RWPE1 (cell line): ENCODE data around the gene SHKBP1.
"Not testable (repeated sequence)": the region's sequence is repeated elsewhere in the genome, so short reads cannot be mapped to it uniquely, and the experiment has no call there.

Source experiments
- CTCF ChIA-PET: fragments of 350-600 bp; sonication (Branson Sonifier 250); formaldehyde crosslinking; extraction: SDS; loops from one replicate; lab custom pipeline; 2021; lab: Yijun Ruan, JAX
- POLR2A ChIA-PET: fragments of 400-600 bp; formaldehyde crosslinking; extraction: SDS; loops from one replicate; lab custom pipeline; 2020; ENCODE audit warnings: antibody characterized with exemption; ENCODE audit not compliant: low non-redundant PET; lab: Yijun Ruan, JAX
- DNase-seq: peaks from one replicate; pipeline ENCODE4 v3.0.0; 2012; ENCODE audit warnings: low spot score
- H3K27ac ChIP-seq: fragments of 450-650 bp; 2 replicates; pipeline ENCODE4 v1.5.1; 2017
- CTCF ChIP-seq: fragments of 450-650 bp; conservative IDR thresholded peaks from 2 replicates; pipeline ENCODE4 v1.5.1; 2017; ENCODE audit warnings: low read depth, mild to moderate bottlenecking

The SHKBP1 gene

GRCh38 chr19:40556953-40557530 is 19.6 kb upstream of the SHKBP1 start:
- ChIA-PET POLR2A (no interaction called here), CTCF (interaction anchor here (0.9 to 1.4 kb wide), 2 partner anchors 36 to 46 kb away, joined by 3 read pairs; no protein-coding TSS in a partner anchor)
- DNase-seq: no peak
- no peak overlapping the region for H3K27ac ChIP-seq
- no peak for TF ChIP-seq CTCF

- no peak for DNase-seq
- TF ChIP-seq CTCF: no peak
- ChIA-PET CTCF (no interaction called here), POLR2A (no interaction called here)
- no peak overlapping the region for H3K27ac ChIP-seq
These were observed 17.3 kb upstream of the SHKBP1 start for GRCh38 chr19:40559394-40559793.

GRCh38 chr19:40560092-40560507 is 16.6 kb upstream of the SHKBP1 start:
- TF ChIP-seq CTCF: no peak
- ChIA-PET CTCF (no interaction called here), POLR2A (no interaction called here)
- H3K27ac ChIP-seq: no peak overlapping the region
- DNase-seq: no peak

GRCh38 chr19:40561947-40562346 is 14.7 kb upstream of the SHKBP1 start:
- POLR2A ChIA-PET: no interaction called here
- CTCF ChIA-PET: interaction anchor here (0.7 kb wide), 1 partner anchor 23 kb away, joined by 3 read pairs; no protein-coding TSS in a partner anchor
- no peak for TF ChIP-seq CTCF
- no peak for DNase-seq
- H3K27ac ChIP-seq: no peak overlapping the region

- H3K27ac ChIP-seq, DNase-seq, POLR2A ChIA-PET: not testable (repeated sequence)
- CTCF ChIA-PET: interaction anchor here (0.7 kb wide), 1 partner anchor 81 kb away, joined by 4 read pairs; no protein-coding TSS in a partner anchor
These were observed 12.1 kb upstream of the SHKBP1 start for GRCh38 chr19:40564535-40564934.

GRCh38 chr19:40565355-40565754 is 11.3 kb upstream of the SHKBP1 start:
- ChIA-PET CTCF (interaction anchor here (0.6 kb wide), 1 partner anchor 145 kb away, joined by 4 read pairs; no protein-coding TSS in a partner anchor), POLR2A (no interaction called here)
- DNase-seq: no peak
- no peak overlapping the region for H3K27ac ChIP-seq
- no peak for TF ChIP-seq CTCF

GRCh38 chr19:40565910-40566495 is 10.7 kb upstream of the SHKBP1 start:
- ChIA-PET POLR2A (interaction anchor here (0.7 kb wide), 1 partner anchor 37 kb away, joined by 8 read pairs; no protein-coding TSS in a partner anchor), CTCF (interaction anchor here (0.6 kb wide), 1 partner anchor 145 kb away, joined by 4 read pairs; no protein-coding TSS in a partner anchor)
- no peak overlapping the region for H3K27ac ChIP-seq
- DNase-seq: no peak
- TF ChIP-seq CTCF: no peak
